Fibroblast of peridontal ligament (primary cell): Measurements from ENCODE around the gene FAM13A.
"Not testable (repeated sequence)": the region's sequence is repeated elsewhere in the genome, so short reads cannot be mapped to it uniquely, and the experiment has no call there.

Source experiments
- DNase-seq: peaks from one replicate; pipeline ENCODE4 v3.0.0-alpha.2; 2010; ENCODE audit errors: extremely low read depth

The FAM13A gene

DNA sequence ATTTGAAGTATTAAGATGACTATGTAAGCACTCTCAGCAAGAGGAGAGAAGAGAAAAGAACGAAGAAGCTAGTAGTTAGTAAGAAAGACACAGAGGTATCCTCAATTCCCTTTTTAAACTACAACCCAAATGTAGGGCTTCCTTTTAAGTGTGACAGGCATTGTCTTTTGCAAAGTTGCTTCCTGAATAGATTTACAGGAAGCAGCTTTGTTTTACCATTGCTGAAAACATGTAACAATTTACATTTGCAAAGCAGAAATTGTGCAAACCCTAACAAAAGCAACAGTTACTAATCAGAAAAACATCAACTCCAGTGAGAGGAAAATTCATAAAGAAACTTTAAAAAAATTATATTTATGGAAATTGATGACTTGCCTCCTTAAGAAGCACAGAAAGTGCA is 96.4 kb downstream of the FAM13A start:
- no peak for DNase-seq

GRCh38 chr4:88958080-88958479 is 98.9 kb downstream of the FAM13A start:
- DNase-seq, result no peak

DNA sequence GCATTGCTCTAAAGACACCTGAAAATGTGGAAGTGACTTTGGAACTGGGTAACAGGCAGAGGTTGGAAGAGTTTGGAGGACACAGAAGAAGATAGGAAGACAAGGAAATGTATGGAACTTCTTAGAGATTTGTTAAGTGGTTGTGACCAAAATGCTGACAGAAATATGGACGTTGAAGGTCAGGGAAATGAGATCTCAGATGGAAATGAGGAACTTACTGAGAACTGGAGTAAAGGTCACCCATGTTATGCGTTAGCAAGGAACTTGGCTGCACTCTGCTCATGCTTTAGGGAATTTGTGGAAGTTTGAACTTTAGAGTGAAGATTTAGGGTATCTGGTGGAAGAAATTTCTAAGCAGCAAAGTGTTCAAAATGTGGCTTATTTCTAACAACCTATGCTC is 99.4 kb downstream of the FAM13A start:
- DNase-seq, result no peak

DNA sequence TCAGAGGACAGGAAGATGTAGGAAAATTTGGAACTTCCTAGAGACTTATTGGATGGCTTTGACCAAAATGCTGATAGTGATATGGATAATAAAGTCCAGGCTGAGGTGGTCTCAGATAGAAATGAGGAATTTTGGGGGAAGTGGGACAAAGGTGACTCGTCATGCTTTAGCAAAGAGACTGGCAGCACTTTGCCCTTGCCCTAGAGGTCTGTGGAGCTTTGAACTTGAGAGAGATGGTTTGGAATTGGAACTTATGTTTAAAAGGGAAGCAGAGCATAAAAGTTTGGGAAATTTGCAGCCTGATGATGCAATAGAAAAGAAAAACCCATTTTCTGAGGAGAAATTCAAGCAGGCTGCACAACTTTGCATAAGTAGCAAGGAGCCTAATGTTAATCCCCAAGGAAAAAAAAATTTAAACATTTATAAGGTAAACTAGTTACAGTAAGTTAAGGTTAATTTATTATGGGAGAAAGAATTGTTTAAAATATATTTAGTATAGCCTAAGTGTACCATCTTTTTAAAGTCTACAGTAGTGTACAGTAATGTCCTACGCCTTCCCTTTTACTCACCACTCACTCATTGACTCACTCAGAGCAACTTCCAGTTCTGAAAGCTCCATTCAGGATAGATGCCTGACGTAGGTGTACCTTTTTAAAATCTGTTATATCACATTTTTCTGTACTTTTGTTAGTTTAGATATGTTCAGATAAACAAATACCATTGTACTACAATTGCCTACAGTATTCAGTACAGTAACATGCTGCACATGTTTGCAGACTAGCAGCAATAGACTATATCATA is 101.2 kb downstream of the FAM13A start:
- DNase-seq, result no peak

DNA sequence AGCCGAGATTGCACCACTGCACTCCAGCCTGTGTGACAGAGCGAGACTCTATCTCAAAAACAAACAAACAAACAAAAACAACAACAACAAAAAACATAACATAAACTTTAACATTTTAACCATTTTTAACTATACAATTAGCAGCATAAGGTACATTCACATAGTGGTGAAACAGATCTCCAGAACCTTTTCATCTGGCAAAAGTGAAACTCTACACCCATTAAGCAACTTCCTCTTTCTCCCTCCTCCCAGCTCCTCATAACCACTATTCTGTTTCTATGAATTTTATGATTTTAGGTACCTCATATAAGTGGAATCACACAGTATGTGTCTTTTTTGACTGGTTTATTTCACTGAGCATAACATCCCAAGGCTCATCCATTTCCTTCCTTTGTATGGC is 103.6 kb downstream of the FAM13A start:
- DNase-seq, result peak; percentile 24

GRCh38 chr4:88952081-88952480 is 104.9 kb downstream of the FAM13A start:
- DNase-seq, result peak; percentile 91

- no peak for DNase-seq
Observed at GRCh38 chr4:88949605-88950004, 107.4 kb downstream of the FAM13A start.

DNA sequence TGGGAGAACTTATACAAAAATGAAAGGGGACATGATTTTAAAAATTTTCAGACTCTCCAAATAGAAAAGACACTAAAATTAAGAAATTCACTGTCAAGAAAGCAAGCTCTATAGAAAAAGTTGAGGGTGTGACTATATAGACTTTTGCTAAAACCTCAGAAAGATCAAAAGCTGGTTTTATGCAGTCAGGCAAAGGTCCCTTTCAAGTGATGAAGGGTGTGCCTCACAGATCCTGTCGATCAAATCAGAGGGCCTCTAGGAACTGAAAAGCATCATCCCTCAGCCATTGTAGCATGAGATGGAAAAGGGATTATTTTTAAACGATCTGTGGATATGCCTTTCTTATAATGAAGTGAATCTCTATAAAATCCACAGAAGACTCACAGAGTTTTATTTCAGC is 116.5 kb downstream of the FAM13A start:
- DNase-seq, result no peak

DNA sequence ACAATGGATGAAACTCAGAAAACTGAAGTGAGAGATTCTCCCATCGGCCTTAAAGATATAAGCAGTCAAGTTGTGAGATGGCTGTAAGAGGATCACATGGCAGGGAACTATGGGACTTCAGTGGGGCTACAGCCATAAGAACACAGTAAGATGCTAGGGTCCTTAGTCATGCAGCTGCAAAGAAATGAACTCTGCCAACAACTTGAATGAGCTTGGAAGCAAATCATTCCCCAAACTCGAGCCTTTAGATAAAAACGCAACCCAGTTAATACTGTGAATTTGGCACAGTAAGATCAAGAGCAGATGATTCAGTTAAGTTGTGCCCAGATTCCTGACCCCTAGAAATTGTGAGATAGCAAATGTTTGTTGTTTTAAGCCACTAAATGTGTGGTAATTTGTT is 117.3 kb downstream of the FAM13A start:
- peak; percentile 56 for DNase-seq

GRCh38 chr4:88938138-88938537 is 118.8 kb downstream of the FAM13A start:
- peak; percentile 98 for DNase-seq

GRCh38 chr4:88937081-88937480 is 119.9 kb downstream of the FAM13A start:
- DNase-seq, result peak; percentile 17

GRCh38 chr4:88933414-88934160 is 123.4 kb downstream of the FAM13A start:
- DNase-seq, result no peak

GRCh38 chr4:88928852-88929251 is 128.1 kb downstream of the FAM13A start:
- no peak for DNase-seq

DNA sequence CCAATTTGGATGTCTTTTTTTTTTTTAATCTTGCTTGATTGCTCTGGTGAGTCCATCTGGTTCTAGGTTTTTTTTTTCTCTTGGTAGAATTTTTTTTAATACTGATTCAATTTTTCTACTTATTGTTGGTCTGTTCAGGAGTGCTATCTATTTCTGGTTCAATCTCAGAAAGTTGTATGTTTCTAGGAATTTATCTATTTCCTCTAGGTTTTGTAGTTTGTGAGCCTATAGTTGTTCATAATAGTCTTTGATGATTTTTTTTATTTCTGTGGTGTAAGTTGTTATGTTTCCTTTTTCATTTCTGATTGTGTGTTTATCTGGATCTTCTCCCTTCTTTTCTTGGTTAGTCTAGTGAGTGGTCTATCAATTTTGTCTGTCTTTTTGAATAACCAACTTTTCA is 129.6 kb downstream of the FAM13A start:
- DNase-seq, result no peak

- DNase-seq, result no peak
Observed at GRCh38 chr4:88919056-88919455, 137.9 kb downstream of the FAM13A start.

DNA sequence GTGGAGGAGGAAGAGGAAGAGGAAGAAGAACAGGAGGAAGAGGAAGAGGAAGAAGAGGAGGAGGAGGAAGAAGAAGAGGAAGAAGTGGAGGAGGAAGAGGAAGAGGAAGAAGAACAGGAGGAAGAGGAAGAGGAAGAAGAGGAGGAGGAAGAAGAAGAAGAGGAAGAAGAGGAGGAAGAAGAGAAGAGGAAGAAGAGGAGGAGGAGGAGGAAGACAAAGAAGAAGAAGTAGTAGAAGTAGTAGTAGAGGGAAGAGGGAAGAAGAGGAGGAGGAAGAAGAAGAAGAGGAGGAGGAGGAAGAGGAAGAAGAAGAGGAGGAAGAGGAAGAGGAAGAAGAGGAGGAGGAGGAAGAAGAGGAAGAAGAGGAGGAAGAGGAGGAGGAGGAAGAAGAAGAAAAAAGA is 143.8 kb downstream of the FAM13A start:
- DNase-seq, result not testable (repeated sequence)

DNA sequence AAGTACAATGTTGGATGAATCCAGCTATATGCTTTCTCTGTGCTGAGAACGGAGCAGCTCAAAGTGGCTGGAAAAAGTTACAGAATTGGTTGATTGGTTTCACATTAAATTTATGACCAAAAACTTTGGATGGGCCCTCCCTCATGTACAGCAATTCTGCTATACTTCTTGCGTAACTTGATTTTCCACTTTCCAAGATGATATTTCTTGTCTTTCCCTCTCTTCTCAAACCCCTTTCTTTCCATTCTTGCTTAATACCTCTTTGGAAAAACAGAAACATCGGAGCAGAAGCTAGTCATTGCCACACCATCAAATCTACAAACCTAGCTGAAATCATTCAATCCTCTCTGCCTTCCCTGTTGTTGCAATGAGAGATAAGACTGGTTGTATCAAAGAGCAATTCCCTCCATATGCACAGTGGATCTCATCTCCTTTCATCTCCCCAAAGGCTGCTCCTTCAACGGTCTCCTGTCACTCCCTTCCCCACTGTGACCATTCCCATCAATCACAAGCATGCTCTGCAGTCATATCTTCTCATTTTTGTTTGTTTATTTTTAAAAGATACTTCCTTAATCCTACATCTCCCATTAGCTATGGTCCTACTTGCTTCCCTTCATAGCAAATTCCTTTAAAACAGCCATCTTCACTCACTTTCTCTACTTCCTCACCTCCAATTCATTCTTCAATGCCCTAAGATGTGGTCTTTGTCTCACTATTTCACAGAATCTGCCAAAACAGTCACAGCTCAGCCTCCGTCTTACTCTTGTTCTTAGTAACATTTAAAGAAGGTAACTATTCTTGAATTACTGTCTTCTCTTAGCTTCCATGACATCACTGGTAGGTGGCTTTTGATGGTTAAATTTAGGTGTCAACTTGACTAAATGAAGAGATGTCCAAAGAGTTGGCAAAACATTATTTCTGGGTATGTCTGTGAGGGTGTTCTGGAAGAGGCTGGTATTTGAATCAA is 145.5 kb downstream of the FAM13A start:
- DNase-seq, result no peak

- no peak for DNase-seq
Observed at GRCh38 chr4:88910101-88910500, 146.9 kb downstream of the FAM13A start.

DNA sequence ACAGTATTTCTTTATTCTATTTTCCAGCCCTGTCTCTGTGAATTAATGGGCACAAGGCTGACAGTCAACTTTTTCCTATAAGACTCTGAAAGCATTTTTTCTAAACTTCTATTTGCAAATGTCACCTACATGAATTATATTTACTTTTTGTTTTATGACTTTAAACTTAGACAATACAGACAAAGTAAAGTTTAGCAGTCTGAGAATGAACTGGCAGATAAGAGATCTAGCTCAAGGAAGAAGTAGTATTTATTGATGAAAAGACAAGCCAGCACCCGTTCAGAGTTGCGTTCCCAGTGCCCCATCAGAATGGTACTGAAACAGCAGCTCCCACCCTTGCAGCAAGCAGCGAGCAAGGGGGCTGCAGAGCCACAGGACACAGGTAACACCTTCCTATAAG is 148.5 kb downstream of the FAM13A start:
- DNase-seq, result no peak

GRCh38 chr4:88908003-88908402 is 149.0 kb downstream of the FAM13A start:
- DNase-seq, result peak; percentile 35

GRCh38 chr4:88907478-88907877 is 149.5 kb downstream of the FAM13A start:
- no peak for DNase-seq

DNA sequence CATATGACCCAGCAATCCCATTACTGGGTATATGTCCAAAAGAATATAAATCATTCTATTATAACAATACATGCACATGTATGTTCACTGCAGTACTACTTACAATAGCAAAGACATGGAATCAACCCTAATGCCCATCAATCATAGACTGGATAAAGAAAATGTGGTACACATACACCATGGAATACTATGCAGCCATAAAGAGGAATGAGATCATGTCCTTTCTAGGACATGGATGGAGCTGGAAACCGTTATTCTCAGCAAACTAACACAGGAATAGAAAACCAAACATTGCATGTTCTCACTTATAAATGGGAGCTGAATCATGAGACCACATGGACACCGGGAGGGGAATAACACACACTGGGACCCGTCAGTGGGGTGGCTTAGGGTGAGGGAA is 152.7 kb downstream of the FAM13A start:
- DNase-seq, result not testable (repeated sequence)
